ENCODE data around the gene PPARG. TPM values are rescaled to one million over a fixed set of nuclear protein-coding genes. Genes with fewer than 3 reads are reported as not detected.

The PPARG gene
- total and polyA plus RNA-seq, 2 experiments from 2014 or later, result 0.15 to 0.42 TPM

DNA sequence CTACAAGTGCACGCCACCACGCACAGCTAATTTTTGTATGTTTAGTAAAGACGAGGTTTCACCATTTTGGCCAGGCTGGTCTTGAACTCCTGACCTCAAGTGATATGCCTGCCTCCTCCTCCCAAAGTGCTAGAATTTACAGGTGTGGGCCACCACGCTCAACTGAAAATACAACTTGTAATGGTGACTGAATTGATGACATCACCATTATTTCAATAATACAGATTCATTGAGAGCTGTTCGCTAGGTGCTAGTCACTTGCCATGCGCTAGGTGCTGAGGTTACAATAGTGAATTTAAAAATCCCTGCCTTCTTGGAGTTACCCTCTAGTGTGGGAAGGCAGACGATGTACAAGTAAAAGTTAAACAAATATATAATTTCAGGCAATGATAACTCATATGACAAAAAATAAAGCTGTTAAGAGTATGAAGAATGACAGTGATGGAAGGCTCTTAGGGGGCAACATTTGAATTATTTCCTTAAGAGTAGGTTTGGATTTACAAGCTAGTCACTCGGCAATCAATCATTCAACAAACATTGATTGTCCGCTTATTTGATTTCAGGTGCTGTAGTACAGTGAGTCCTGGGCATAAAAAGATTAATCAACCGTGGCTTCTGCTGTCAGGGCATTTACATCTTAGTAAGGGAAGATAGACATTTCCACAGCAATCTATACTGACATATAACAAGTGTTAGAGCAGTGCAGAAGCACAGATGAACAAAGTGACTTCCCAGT, 9.1 kb upstream of the PPARG start (continued):
- TF ChIP-seq ZNF462 (CRISPR knock-in tag; IDR thresholded peaks at IDR 0.05) (no peak), EZH2phosphoT487 (IDR thresholded peaks at IDR 0.05; ENCODE audit: unreplicated experiment) (no peak), ZNF114 (CRISPR knock-in tag; IDR thresholded peaks at IDR 0.05) (no peak), POLR2AphosphoS5 (IDR thresholded peaks at IDR 0.05; ENCODE audit: low read depth) (no peak)

DNA sequence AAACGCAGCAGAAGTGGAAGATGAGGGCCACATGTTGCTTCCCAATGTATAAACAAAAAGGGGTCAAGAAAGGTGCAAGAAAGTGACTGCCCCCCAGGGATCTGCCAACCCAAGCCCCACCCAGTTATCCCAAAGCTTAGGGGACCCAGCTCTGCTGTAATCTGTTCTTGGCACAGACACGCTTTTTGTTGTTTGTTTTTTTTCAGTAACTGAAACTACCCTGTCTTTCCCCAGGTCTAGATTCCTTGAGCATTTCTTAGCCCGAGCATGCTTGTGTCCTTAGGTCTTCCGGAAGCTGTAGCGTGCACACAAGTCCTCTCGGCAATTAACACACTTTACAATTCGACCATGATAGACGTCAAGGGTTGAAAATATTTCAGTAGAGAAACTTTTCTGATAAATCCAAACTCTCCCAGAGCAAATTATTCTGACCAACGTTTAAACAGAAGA, 8.5 kb upstream of the PPARG start:
- no peaks in the 10 kb centered on the region for H3K4me1 Mint-ChIP-seq
- H3K79me2 ChIP-seq (replicated peaks; ENCODE audit: insufficient read depth), result no peaks in the 10 kb centered on the region
- no peak for TF ChIP-seq ZNF114 (CRISPR knock-in tag; IDR thresholded peaks at IDR 0.05)
- TF ChIP-seq EZH2 (IDR thresholded peaks at IDR 0.05; ENCODE audit: low read depth, unreplicated experiment), result no peak
- TF ChIP-seq, protein P1, sequence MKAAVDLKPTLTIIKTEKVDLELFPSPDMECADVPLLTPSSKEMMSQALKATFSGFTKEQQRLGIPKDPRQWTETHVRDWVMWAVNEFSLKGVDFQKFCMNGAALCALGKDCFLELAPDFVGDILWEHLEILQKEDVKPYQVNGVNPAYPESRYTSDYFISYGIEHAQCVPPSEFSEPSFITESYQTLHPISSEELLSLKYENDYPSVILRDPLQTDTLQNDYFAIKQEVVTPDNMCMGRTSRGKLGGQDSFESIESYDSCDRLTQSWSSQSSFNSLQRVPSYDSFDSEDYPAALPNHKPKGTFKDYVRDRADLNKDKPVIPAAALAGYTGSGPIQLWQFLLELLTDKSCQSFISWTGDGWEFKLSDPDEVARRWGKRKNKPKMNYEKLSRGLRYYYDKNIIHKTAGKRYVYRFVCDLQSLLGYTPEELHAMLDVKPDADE (IDR thresholded peaks at IDR 0.05), result no peak
- TF ChIP-seq STAT1 (IDR thresholded peaks at IDR 0.05; ENCODE audit: unreplicated experiment), result no peak
- no peak for TF ChIP-seq JUNB (IDR thresholded peaks at IDR 0.05; ENCODE audit: unreplicated experiment)
- no peak for TF ChIP-seq POLR2AphosphoS5 (IDR thresholded peaks at IDR 0.05; ENCODE audit: low read depth)
- no peak for TF ChIP-seq REST (IDR thresholded peaks at IDR 0.05; ENCODE audit: unreplicated experiment)
- TF ChIP-seq ZNF331 (CRISPR knock-in tag; IDR thresholded peaks at IDR 0.05; ENCODE audit: low read depth), result no peak
- no peak for TF ChIP-seq EZH2phosphoT487 (IDR thresholded peaks at IDR 0.05; ENCODE audit: unreplicated experiment)
- TF ChIP-seq, protein P2, sequence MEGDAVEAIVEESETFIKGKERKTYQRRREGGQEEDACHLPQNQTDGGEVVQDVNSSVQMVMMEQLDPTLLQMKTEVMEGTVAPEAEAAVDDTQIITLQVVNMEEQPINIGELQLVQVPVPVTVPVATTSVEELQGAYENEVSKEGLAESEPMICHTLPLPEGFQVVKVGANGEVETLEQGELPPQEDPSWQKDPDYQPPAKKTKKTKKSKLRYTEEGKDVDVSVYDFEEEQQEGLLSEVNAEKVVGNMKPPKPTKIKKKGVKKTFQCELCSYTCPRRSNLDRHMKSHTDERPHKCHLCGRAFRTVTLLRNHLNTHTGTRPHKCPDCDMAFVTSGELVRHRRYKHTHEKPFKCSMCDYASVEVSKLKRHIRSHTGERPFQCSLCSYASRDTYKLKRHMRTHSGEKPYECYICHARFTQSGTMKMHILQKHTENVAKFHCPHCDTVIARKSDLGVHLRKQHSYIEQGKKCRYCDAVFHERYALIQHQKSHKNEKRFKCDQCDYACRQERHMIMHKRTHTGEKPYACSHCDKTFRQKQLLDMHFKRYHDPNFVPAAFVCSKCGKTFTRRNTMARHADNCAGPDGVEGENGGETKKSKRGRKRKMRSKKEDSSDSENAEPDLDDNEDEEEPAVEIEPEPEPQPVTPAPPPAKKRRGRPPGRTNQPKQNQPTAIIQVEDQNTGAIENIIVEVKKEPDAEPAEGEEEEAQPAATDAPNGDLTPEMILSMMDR (conservative IDR thresholded peaks at IDR 0.05; ENCODE audit: low read depth in 2 of 2), result no peak
- no peak for TF ChIP-seq CREB1 (CRISPR knock-in tag; IDR thresholded peaks at IDR 0.05; ENCODE audit: low read depth)

More for the DNA sequence above, 8.5 kb upstream of the PPARG start:
- no peak overlapping the region for H3K4me3 Mint-ChIP-seq
- no peaks in the 10 kb centered on the region for H3K9me3 Mint-ChIP-seq
- no peak overlapping the region for H3K4me2 ChIP-seq
- ATAC-seq (no peak), DNase-seq (ENCODE audit: low spot score) (no peak)
- H3K36me3 Mint-ChIP-seq (ENCODE audit: low read depth), result no peaks in the 10 kb centered on the region
- H3K4me3 ChIP-seq, result no peak overlapping the region
- H3F3A ChIP-seq (replicated peaks; ENCODE audit: low read depth), result no peaks in the 10 kb centered on the region
- H3K4me1 ChIP-seq (ENCODE audit: insufficient read depth), result no peaks in the 10 kb centered on the region
- H2AFZ ChIP-seq, result no peak overlapping the region
- H3K27me3 Mint-ChIP-seq (ENCODE audit: insufficient read depth, low read depth, poor library complexity), result peaks cover 3% of the 10 kb centered on the region
- H3K36me3 ChIP-seq (ENCODE audit: insufficient read depth), result no peaks in the 10 kb centered on the region
- H3K27ac ChIP-seq (ENCODE audit: low read depth), result no peak overlapping the region
- no peaks in the 10 kb centered on the region for H3K9me2 ChIP-seq (ENCODE audit: insufficient read depth)
- H4K20me1 ChIP-seq (replicated peaks; ENCODE audit: insufficient read depth), result no peaks in the 10 kb centered on the region
- peaks cover 8% of the 10 kb centered on the region for H3K27me3 ChIP-seq (ENCODE audit: insufficient read depth)
- no peak overlapping the region for H3K27ac Mint-ChIP-seq
